ENCODE measurements around the gene GLIPR2.
"Not testable (repeated sequence)": the region's sequence is repeated elsewhere in the genome, so short reads cannot be mapped to it uniquely, and the experiment has no call there.

Gene GLIPR2, protein sequence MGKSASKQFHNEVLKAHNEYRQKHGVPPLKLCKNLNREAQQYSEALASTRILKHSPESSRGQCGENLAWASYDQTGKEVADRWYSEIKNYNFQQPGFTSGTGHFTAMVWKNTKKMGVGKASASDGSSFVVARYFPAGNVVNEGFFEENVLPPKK

DNA sequence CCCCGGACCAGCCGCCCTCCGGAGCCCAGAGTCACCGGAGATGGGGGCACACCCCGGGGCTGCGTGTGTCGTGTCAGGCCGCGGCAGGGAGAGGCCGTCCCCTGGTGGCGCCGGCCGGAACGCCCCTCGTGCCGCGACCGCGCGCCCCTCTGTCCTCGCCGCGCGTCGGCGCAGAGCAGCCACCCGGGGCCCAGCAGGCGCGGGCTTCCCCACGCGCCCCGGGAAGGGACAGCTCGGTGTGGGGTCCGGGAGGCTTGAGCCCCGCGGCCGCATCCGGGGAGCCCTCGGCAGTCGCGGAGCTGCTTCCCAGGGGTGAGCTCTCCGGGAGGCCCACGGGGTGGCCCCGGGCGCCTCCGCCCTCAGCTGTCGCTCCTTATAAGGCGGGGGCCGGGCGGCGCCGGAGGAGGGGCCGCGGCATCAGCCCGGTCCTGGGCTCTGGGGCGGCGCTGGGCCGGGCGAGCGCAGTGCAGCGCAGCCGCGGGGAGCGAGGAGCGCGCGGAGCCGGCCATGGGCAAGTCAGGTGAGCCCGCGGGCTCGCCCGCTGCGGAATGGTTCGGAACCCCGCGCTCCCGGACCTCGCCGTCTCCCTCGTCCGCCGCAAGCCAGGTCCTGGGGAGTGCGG, at the start of gene GLIPR2:
Gene GLIPR2 (plus strand): TSS at position 462 of the 622 bp plus-strand sequence. CDS start 46 bp downstream, at position 508.
- DNase-seq (ENCODE audit: low read depth) = peak; percentile 67

GRCh38 chr9:36087054-36087453, 49.5 kb upstream of the GLIPR2 start:
- not testable (repeated sequence) for DNase-seq (ENCODE audit: low read depth)

DNA sequence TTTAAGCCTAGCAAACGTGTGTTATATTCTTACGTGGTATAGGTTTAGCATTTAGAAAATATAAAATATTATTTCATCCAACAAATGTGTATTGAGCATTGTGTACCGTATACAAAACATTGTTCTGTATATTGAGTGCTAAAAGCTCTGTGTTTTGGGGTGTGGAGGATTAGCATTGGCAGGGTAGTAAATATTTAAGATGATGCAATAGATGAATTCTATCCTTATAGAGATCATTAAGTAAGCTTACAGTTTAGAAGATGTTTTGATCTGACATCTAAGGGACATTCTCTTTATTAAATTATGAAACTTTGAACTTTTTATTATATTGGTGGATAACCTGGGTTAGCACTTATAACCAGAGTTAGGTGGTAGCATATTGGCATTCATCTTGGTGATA, 48.5 kb upstream of the GLIPR2 start:
- DNase-seq (ENCODE audit: low read depth) = no peak

DNA sequence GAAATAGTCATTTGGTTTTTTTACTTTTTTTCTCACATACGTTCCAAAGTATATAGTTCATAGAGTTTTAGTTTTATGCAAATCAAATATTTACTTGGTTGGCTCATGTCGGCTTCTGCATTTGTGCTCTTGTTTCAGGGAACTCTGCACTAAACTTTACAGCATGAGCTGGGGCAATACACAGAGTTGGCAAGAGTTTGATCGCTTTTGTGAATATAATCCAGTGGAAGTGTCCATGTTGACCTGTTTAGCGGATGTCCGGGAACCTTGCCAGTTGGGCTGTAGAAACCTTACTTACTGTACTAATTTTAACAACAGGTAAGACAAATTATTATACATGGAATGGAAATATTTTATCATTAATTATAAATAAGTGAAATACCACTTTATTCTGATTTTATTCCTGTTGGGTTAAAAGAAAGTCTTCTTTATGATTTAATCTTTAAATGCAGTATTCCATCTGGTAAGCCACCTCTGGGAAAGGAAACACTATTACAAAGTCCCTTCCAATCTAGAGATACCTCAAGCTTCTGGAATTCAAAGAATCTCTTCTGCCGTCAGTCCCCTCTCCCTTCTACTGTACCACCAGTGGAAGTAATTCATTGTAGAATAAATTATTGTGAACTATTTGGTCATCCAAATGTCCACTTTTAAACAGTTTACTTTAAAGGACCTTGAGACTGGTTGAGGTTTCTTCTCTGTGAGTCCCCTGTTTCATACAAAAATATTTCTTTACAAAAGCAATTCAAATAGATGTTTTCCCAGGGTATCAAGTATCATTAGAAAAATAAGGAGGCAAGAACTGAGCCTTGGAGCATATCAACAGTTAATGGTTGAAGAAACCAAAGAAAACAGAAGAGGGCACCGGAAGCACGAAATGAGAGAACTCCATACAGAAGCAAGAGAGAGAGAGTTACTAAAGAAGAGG, 45.2 kb upstream of the GLIPR2 start:
- no peak for DNase-seq (ENCODE audit: low read depth)

- DNase-seq (ENCODE audit: low read depth) = no peak
Observed at GRCh38 chr9:36092014-36092413, 44.5 kb upstream of the GLIPR2 start.

DNA sequence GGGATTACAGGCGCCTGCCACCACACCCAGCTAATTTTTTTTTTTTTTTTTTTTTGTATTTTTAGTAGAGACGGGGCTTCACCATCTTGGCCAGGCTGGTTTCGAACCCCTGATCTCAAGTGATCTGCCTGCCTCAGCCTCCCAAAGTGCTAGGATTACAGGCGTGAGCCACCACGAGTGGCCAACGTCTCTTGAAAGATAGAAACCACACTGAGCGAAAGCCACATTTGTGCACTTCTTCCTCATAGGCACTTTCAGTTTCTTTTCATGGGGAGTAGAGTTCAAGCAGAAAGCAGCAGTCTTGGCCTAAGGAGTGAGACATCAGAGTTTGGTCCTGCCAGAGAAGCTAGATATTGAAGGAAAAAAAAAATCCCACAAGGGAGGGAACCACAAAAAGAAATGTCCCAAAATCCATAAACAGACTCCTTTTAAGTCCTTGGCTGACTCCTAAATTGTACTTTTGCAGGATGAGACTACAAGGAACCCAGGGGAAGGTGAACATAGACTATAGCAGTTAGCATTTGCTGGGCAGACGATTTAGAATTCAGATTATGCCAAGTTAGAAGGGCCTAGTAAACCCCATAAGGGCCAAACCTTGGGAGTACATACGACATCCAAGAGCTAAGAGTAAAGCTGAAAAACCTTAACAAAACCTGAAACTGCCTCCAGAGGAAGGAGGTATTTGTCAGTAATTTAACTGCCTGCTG, 43.9 kb upstream of the GLIPR2 start:
- DNase-seq (ENCODE audit: low read depth) = peak; percentile 2

DNA sequence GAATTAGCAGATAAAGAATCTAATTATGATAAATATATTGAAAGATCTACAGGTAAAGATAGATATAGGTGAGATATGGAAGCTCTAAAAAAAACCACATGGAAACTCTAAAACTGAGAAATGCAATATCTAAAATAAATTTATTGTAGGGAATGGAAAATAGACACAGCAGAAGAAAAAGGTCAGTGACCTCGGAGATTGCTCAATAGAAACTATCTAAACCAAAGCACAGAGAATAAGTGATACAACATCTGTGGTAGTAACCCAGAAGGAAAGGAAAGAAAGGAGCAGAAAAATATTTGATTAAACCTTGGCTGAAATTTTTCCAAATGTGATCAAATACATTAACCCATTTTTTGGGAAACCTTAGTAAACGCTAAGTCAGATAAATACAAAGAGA, 43.1 kb upstream of the GLIPR2 start:
- DNase-seq (ENCODE audit: low read depth) = no peak

DNA sequence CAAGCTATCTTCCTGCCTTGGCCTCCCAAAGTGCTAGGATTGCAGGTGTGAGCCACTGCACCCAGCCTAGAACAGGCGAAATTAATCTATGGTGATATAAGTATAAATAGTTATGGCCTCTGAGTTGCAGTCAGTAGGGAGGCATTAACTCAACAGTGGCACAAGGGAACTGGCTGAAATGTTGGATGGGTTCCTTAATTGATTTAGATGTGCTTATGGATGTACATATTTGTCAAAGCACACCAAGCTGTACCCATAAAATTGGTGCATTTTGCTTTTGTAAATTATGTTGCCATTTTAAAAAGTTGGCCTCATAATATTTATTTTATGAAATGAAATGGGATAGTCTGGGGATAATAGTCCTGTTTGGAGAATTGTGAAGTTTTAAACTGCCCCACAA, 36.8 kb upstream of the GLIPR2 start:
- DNase-seq (ENCODE audit: low read depth) = no peak

DNA sequence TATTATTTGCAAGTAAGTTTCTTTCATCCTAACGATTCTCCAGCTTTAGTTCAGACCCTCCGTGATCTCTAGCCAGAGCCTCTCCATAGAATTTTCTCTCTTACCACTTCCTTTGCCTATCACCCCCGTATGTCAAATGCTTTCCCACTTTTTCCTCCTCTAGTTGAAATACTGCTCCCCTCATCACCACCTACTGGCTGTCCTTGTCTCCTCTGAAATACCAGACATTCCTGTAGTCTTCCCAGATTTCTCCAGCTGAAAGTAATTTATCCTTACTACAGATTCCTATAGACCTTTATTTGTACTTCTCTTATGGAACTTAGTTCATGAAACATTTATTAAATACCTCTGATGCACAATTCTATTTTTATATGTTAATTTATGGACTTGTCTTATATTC, 36.0 kb upstream of the GLIPR2 start:
- no peak for DNase-seq (ENCODE audit: low read depth)

- DNase-seq (ENCODE audit: low read depth) = no peak
Observed at GRCh38 chr9:36101916-36102741, 34.4 kb upstream of the GLIPR2 start.

- DNase-seq (ENCODE audit: low read depth) = peak; percentile 82
Observed at GRCh38 chr9:36102742-36103495, 33.6 kb upstream of the GLIPR2 start.

DNA sequence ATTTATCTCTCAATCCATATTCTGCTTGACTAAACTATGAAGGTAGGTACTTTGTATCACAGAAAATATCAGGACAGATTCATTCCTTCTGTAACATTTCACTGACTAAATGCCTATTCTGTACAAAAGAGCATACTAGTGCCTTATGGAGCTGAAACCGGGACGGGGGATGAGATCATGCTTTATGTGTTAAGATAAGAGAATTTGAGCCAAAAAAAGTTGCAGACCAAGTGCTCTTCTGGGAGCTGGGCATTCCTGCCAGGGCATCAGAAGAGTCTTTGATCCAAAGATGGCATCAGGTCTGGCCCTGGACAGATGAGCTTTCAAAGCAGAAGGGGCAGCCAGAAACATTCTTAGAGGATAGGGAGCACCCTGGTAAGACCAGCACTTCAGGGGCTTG, 27.5 kb upstream of the GLIPR2 start:
- DNase-seq (ENCODE audit: low read depth) = no peak

DNA sequence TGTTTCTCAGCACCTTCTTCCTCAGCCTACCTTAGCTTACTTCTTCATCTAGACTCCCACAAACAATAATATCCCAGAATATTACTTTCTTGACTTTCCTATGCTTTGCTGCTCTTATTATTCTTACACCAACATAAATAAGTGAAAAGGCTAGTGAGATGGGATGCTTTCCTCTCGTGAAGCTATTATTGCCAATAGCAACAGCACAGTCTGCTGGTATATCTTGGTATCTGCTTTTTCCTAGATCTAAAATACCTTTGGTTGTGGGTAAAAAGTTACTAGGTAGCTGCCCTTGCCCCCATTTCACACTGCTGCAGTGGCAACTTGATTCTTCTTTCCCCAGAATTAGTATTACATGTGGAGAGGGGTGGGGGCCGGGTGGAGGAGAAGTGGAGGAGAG, 26.1 kb upstream of the GLIPR2 start:
- DNase-seq (ENCODE audit: low read depth) = no peak

DNA sequence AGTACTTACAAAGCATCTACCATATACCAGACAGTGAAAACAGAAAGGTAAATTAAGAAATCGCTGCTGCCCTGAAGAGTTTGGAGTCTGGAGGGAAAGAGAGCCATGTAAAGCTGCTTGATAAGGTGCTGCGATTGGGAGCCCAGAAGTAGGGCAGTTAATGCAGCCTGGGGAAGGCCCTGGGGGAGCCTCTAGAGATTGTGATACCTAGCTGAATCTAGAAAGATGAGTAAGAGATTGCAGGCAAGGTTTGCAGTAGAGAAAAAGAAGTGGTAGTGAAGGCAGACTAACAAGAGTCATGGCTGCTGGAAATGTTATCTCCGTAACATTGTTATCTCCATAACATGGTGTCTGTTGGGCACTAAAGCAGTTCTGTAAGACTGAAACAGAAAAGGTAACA, 24.0 kb upstream of the GLIPR2 start:
- no peak for DNase-seq (ENCODE audit: low read depth)

GRCh38 chr9:36113999-36114398, 22.5 kb upstream of the GLIPR2 start:
- DNase-seq (ENCODE audit: low read depth) = no peak

DNA sequence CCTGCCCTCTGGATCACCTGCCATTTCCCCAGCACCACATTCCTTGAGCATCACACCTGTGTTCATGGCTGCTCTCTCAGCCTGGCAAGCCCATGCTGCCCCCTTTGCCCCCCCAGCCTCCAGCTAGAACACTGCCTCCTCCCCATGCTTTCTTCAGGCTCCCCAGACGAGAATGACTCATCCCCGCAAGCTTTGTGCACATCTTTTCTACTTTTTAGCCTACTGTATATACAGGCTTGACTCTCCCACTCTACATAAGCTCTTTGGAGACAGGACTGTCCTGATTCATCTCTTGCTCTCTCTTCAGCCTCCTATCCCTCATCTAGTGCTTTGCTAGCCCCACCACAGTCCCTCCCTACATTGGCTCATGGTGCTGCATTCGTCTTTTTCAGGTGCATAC, 19.9 kb upstream of the GLIPR2 start:
- DNase-seq (ENCODE audit: low read depth) = no peak

DNA sequence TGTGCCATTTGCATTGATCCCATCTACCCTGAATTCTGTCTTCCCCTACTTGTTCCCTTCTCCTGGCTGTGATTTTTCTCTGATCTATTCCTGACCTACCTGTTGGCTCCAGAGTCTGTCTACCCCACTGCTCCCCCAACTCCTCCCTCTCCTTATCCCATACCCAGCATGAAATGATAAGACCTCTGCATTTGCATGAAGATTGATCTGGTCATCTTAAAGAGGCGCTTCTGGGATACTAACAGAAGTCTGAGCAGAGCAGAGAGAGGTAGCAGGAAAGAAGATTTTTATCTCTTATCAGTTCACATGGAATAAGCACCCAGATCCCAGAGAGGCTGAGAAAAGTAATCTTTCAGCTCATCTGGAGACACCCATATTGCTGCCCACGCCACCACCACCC, 18.3 kb upstream of the GLIPR2 start:
- no peak for DNase-seq (ENCODE audit: low read depth)

DNA sequence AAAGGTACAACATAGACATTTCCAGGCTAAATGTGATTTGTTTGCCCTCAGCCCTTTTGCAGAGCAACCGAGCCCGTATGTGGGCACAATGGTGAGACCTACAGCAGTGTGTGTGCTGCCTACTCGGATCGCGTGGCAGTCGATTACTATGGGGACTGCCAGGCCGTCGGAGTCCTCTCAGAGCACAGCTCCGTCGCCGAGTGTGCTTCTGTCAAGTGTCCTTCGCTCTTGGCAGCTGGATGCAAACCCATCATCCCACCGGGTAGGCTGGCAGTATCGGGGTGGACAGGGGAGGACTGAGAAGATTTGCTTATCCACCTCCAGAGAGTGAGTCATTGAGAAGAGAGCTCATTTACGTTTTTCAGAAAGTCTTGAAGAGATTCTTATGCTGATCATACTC, 17.8 kb upstream of the GLIPR2 start:
- DNase-seq (ENCODE audit: low read depth) = no peak

DNA sequence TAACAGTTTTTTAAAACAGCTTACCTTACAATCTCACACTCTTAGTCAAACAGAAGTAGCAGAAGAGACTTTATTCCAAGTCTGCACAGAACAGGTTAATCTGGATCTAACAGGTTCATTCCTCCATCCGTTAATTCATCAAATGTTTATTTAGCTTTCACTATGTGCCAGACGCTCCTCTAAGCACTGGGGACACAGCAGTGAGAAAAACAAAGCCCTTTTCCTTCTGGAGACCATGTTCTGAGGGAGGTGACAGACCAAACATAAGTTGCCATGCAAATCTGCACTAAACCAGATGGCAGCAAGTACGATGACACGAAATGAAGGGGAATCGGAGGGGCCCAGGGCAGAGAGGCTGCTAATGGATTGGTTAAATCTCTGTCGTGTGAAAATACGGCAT, 17.1 kb upstream of the GLIPR2 start:
- no peak for DNase-seq (ENCODE audit: low read depth)

DNA sequence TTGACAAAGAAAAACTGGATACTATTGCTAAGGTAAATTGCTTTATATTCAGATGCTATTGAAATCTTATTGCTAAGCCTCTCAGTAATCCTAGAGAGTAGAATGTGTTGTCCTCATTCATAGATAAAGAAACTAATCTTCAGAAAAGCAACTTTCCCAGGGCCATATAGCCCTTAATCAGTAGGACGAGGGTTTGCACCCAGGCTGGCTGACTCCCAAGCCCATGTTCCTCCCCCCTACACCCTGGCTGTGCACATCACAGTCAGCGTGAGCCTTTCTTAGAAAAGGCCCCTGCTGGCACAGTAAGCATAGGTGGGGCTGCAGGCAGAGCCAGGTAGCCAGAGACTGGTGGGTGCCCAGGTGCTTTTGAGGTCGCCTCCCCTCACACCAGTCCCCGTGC, 15.8 kb upstream of the GLIPR2 start:
- no peak for DNase-seq (ENCODE audit: low read depth)

GRCh38 chr9:36121971-36122370, 14.6 kb upstream of the GLIPR2 start:
- DNase-seq (ENCODE audit: low read depth) = no peak

Data from activated gamma-delta T cell treated with anti-CD3 and anti-CD28 coated beads, Interleukin-2, amount 50 U/mL, for 16 hours (primary cell).